Mammary epithelial cell (primary cell): Measurements from ENCODE around the gene WDR59.

Source experiments
- EZH2 ChIP-seq: IDR thresholded peaks from 2 replicates; pipeline ENCODE4 v1.6.1; 2012; ENCODE audit warnings: low read length, inconsistent platforms, borderline replicate concordance
- TF ChIP-seq, protein P1 (sequence below), 2 donors: IDR thresholded peaks in 1 of 2; conservative IDR thresholded peaks in 1 of 2; 2 replicates each; pipeline ENCODE4 v1.5.1; 2011 to 2012; ENCODE audit warnings: inconsistent platforms in 2 of 2, low read length in 2 of 2, mild to moderate bottlenecking in 2 of 2, control low read depth in 1 of 2, low read depth in 1 of 2; ENCODE audit not compliant: insufficient read depth in 1 of 2; ENCODE audit errors: extremely low read depth in 1 of 2

DNA sequence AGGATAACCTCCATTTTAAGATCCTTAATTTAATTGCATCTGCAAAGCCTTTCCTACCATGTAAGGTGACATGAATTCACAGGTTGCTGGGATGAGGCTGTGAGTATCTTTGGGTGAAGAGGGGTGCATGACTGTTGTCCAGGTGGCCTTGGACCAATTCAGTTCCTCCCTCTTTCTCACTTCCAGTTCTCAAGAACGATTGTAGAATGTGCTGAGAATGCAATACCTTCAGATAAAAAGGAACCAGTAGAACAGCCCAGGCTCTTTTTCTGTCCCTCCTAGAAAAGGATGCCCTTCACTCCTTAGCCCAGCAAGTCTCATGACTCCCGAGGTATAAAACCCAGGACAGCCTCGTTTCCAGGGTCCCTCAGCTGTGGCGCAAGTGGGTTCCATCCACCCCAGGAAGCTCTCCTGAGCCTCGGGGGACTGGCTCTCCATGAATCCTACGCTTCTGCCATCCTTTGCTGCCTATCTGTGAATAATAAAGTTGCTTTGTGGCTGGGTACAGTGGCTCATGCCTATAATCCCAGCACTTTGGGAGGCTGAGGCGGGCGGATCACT lies 148.7 kb downstream of the WDR59 start:
- TF ChIP-seq, protein P1, sequence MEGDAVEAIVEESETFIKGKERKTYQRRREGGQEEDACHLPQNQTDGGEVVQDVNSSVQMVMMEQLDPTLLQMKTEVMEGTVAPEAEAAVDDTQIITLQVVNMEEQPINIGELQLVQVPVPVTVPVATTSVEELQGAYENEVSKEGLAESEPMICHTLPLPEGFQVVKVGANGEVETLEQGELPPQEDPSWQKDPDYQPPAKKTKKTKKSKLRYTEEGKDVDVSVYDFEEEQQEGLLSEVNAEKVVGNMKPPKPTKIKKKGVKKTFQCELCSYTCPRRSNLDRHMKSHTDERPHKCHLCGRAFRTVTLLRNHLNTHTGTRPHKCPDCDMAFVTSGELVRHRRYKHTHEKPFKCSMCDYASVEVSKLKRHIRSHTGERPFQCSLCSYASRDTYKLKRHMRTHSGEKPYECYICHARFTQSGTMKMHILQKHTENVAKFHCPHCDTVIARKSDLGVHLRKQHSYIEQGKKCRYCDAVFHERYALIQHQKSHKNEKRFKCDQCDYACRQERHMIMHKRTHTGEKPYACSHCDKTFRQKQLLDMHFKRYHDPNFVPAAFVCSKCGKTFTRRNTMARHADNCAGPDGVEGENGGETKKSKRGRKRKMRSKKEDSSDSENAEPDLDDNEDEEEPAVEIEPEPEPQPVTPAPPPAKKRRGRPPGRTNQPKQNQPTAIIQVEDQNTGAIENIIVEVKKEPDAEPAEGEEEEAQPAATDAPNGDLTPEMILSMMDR (conservative IDR thresholded peaks at IDR 0.05 in 1 of 2, IDR thresholded peaks at IDR 0.05 in 1 of 2; ENCODE audit: extremely low read depth in 1 of 2, insufficient read depth in 1 of 2, low read depth in 1 of 2, low read length in 2 of 2), result no peak
- no peak for TF ChIP-seq EZH2
